DMS 273 (cell line): ENCODE data around the gene SRGN.
"Not testable (repeated sequence)": the region's sequence is repeated elsewhere in the genome, so short reads cannot be mapped to it uniquely, and the experiment has no call there.

Source experiments
- DNase-seq: peaks from one replicate; lab custom pipeline; 2025; ENCODE audit not compliant: unreplicated experiment; lab: John Stamatoyannopoulos, UW

SRGN gene

DNA sequence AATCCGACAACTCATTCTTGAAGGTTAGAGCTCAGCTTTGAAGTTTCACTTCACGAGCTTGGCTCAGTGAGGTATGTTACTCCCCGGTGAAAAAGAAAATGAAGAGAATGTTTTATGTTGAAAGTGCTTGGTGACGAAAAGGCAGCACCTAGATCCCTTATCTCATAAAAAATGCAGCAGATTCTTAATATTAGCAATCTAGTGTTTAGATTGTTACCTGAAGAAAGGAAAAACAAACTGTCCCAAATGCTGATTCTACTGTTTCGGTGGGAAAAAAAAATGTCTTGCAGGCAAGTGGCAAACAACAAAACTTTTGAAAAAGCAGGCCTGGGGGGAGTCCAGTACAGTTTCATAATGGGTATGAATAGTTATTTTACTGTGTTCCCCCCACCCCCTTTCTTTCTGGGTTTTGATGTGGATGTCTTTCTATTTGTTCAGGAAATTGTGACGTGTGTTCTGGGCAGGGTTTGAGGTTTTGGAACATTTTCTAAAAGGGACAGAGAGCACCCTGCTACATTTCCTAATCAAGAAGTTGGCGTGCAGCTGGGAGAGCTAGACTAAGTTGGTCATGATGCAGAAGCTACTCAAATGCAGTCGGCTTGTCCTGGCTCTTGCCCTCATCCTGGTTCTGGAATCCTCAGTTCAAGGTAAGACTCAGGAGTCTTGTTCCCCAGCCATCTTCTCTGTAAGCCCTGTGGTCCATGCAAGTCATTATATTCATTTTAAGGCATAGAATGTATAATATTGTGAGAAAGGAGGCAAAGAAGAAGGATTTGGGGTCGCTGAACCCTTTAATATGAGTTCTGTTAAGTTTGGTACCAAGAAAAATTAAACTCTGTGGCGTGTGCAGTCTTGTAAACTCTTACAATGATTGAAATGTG is at the start of gene SRGN:
Gene SRGN (plus strand): TSS at position 514 of the 881 bp plus-strand sequence. CDS start 55 bp downstream, at position 569.
- DNase-seq: no peak

- DNase-seq: not testable (repeated sequence)
Observed at GRCh38 chr10:69040904-69041303, 47.0 kb upstream of the SRGN start.

DNA sequence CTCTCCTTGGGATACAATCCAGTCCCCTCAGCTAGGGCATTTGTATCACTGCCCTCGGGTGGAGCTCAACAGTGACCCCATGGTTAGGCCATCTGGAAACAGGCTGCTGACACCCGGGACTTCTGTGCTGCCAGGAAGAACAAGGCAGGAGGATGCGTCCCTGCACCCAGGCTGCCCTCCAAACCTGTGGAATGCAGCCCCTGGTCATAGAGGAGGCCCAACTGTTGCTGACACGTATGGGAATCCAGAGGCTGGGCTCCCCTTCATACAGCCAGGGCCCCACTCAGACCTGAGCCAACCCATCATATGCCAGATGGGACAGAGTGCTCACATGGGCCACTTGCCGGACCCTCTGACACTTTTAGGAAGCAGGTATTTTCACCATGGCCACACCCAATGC is 45.5 kb upstream of the SRGN start:
- DNase-seq: no peak

DNA sequence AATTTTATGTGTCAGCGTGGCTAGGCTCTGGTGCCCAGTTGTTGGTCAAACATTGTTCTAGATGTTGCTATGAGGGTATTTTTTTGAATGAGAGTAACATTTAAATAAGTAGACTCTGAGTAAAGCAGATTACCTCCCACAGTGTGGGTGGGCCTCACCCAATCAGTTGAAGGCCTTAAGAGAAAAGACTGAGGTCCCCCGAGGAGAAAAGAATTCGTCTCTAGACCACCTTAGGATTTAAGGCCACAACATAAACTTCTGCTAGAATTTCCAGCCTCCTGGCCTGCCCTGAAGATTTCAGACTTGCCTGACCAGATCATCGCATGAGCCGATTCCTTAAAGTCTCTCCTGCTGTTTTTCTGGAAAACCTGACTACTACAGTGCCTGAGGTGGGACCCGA is 45.1 kb upstream of the SRGN start:
- DNase-seq: no peak

DNA sequence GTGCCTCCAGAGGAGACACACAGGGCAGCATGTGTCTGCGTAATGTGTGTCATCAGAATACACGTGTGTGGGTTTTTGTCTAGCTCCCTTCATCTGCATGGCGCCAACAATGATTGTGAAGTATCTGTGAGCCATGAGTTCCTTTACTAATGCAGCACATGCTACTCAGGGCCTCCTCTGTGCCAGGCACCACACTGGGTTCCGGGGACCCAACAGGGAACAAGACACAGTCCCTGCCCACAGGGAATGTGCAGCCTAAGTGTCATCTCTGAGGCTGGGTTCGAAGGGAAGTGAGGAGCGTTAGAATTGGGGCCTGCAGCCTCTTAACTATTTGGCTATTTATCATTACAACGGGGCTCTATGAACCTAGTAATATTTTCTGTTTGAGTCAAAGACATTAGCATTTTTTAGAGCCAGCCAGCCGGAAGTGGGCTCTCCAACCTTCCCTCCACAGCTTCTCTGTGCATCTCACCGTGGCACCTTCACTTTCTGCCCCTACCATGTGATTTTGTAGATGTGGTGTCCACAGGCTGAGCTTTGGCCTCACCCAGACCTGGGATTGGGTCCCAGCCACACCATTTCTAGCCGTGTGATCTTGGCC is 43.9 kb upstream of the SRGN start:
- DNase-seq: no peak

DNA sequence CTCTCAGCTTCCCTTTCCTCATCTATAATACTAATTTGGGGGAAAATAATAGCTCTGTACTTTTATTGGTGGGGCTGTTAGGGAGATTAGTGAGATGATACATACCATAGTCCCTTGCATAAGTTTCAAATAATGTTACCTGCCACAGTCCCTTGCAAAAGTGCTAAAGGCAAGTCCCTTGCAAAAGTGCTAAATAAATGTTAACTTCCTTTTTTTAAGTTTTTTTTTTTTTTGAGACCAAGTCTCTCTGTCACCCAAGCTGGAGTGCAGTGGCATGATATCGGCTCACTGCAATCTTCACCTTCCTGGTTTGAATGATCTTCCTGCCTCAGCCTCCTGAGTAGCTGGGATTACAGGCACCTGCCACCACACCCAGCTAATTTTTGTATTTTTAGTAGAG is 43.4 kb upstream of the SRGN start:
- no peak for DNase-seq

- DNase-seq: no peak
Observed at GRCh38 chr10:69045441-69046300, 42.2 kb upstream of the SRGN start.

GRCh38 chr10:69047111-69047832 is 40.6 kb upstream of the SRGN start:
- no peak for DNase-seq

DNA sequence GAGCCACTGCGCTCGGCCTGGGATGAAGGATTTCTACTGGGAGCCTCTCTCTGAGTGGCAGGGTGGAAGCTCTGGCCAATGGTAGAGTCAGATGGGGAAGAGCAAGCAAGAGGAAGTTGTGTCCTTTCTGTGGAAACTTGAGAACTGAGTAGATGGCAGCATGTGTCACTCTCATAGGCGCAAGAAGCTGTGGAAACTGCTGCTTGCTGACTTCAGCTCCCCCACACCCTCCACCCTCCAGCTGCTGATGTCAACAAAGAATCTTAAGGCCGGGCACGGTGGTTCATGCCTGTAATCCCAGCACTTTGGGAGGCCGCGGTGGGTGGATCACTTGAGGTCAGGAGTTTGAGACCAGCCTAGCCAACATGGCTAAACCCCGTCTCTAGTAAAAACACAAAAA is 39.8 kb upstream of the SRGN start:
- DNase-seq: no peak

GRCh38 chr10:69049566-69049961 is 38.3 kb upstream of the SRGN start:
- DNase-seq: no peak

- DNase-seq: no peak
Observed at GRCh38 chr10:69051303-69051702, 36.6 kb upstream of the SRGN start.

DNA sequence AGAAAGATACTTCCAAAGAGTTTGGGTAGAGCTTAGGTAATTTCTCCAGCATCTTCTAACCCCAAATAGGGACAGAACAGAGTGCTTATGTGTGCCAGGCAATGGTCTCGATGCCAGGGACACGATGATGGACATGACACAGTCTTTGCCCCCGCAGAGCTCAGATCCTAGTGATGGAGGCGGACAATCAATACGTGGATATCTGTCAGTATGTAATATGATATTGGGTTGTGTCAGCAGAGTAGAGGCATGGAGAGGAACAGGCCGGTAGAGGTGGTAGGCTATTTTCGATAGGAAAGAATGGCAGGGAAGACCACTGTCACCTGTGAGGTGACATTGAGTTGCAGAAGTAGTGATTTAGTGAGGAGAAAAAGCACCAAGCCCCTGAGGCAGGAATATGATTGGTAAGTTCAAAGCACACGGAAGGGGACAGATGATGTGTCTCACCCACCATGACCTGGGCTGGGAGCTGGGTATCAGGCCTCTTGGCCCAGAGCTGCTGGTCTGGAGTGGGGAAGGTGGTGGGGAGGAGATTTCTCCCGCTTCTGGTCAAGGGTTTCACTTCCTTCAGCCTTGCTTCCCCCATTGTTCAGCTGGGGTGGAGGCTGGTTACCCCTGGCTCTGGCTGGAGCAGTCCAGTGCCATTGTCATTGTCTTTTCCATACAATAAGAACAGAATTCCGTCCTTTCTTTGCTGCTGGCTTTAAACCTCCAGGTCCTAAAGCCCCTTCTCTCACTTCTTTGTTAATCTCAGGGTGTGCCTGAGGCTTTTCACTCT is 36.0 kb upstream of the SRGN start:
- no peak for DNase-seq

GRCh38 chr10:69052736-69053135 is 35.2 kb upstream of the SRGN start:
- DNase-seq: no peak

- no peak for DNase-seq
Observed at GRCh38 chr10:69055241-69055640, 32.7 kb upstream of the SRGN start.

DNA sequence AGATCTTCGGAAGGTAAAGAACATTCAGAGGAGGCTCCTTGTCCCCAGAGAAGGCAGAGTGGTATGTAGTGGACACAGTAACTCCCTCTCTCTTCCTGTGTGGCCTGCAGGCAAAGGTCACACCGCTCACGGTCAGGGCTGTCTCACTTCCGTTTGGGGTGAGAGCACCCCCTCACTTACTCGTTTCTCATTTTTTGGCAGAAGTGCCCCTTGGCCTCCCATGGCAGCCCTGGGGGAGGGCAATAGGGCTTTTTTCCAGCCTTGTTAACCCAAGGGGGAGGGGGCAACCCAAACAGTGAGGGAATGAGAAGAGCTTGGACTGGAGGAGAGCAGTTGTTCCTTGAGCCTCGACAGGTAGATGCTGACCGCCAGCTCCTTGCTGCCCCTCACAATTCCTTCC is 31.8 kb upstream of the SRGN start:
- DNase-seq: no peak

DNA sequence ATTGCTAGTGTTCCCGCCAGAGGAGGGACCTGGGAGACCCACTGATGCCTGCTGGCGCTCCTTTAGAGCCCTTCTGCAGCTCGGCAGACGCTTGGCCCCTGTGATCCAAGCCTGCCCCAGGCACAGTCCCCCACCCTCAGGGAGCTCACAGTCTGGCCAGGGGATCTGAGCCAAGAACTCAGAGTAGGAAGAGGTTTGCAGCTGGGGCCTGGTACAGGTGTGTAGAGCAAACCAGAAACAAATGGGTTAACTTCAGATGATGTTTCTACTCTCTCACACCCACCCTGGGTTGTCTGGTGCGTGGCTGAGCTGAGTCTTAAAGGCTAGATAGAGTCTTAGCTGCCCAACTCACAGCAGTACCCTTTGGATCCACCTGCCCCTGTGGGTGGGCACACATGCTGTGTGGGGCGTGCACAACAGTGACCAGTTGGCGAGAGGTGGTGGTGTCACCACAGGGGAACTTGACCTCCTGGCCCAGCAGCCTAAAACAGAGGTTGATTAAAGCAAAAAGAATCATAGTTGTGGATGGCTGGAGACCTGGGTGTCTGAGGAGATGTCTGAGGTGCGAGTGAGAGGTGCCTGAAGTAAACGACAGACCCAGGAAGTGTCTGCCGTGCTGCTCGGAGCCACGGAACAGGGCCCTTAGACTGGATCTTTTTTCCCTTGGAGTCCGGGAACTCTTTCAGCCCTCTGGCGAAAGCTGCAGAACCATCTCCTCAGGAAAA is 31.2 kb upstream of the SRGN start:
- no peak for DNase-seq

- DNase-seq: no peak
Observed at GRCh38 chr10:69057261-69057950, 30.5 kb upstream of the SRGN start.

- DNase-seq: no peak
Observed at GRCh38 chr10:69057951-69058297, 30.0 kb upstream of the SRGN start.

DNA sequence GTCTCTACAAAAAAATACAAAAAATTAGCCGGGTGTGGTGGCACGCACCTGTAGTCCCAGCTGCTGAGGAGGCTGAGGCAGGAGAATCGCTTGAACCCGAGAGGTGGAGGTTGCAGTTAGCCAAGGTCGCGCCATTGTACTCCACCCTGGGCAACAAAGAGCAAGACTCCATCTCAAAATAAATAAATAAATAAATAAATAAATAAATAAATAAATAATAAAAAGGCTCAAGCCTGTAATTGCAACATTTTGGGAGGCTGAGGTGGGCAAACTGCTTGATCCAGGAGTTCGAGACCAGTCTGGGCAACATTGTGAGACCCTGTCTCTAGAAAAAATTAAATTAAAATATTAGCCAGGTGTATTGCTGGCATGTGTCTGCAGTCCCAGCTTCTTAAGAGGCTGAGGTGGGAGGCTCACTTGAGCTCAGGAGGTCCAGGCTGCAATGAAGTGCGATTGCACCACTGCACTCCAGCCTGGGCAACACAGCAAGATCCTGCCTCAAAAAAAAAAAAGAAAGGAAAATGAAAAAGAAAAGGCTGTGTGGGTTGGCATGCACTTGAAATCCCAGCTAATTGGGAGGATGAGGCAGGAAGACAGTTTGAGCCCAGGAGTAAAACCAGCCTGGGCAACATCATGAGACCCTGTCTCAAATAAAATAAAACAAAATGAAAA is 27.6 kb upstream of the SRGN start:
- no peak for DNase-seq
